SK-N-SH treated with all-trans-retinoic acid at 6 μM for 48 hours (cell line): ENCODE results near the gene SLC25A17.
"Not testable (repeated sequence)": the region's sequence is repeated elsewhere in the genome, so short reads cannot be mapped to it uniquely, and the experiment has no call there.

Source experiments
- ATAC-seq: fragments of 200-7000 bp; cut with Tn5 transposase; 3 replicates; pipeline ENCODE4 v1.9.1; 2020; ENCODE audit warnings: mild to moderate bottlenecking, moderate library complexity
- ARNTL ChIP-seq: fragments of 450-650 bp; formaldehyde crosslinking; IDR thresholded peaks from 2 replicates; pipeline ENCODE4 v1.5.0; 2020; ENCODE audit warnings: low read depth, mild to moderate bottlenecking, moderate library complexity, borderline replicate concordance
- CREB5 ChIP-seq: fragments of 250-450 bp; sonication (Bioruptor Pico); IDR thresholded peaks from 2 replicates; pipeline ENCODE4 v1.5.1; 2020; ENCODE audit warnings: low read depth, mild to moderate bottlenecking, moderate library complexity
- CSDC2 ChIP-seq: fragments of 250-450 bp; sonication (Bioruptor Pico); IDR thresholded peaks from 2 replicates; pipeline ENCODE4 v1.5.0; 2020; ENCODE audit warnings: mild to moderate bottlenecking, moderate library complexity
- CSRNP3 ChIP-seq: fragments of 250-450 bp; sonication (Bioruptor Pico); IDR thresholded peaks from 2 replicates; pipeline ENCODE4 v1.5.1; 2021; ENCODE audit warnings: mild to moderate bottlenecking, moderate library complexity
- ESRRG ChIP-seq: fragments of 250-450 bp; sonication (Bioruptor Pico); IDR thresholded peaks from 2 replicates; pipeline ENCODE4 v1.6.1; 2021; ENCODE audit warnings: mild to moderate bottlenecking
- GLIS3 ChIP-seq: fragments of 250-450 bp; sonication (Bioruptor Pico); IDR thresholded peaks from 2 replicates; pipeline ENCODE4 v1.5.0; 2020; ENCODE audit warnings: mild to moderate bottlenecking, moderate library complexity
- ISL1 ChIP-seq: fragments of 250-450 bp; sonication (Bioruptor Pico); IDR thresholded peaks from 2 replicates; pipeline ENCODE4 v2.1.2; 2022; ENCODE audit warnings: mild to moderate bottlenecking, moderate library complexity
- PPARA ChIP-seq: fragments of 250-450 bp; sonication (Bioruptor Pico); IDR thresholded peaks from 2 replicates; pipeline ENCODE4 v1.5.0; 2020; ENCODE audit warnings: mild to moderate bottlenecking, borderline replicate concordance
- RARB ChIP-seq: fragments of 250-450 bp; sonication (Bioruptor Pico); IDR thresholded peaks from 2 replicates; pipeline ENCODE4 v1.8.0; 2021; ENCODE audit warnings: mild to moderate bottlenecking, moderate library complexity
- TCF4 ChIP-seq: fragments of 250-450 bp; sonication (Bioruptor Pico); IDR thresholded peaks from 2 replicates; pipeline ENCODE4 v1.8.0; 2021; ENCODE audit warnings: mild to moderate bottlenecking, moderate library complexity, borderline replicate concordance
- TOX ChIP-seq: fragments of 250-450 bp; sonication (Bioruptor Pico); IDR thresholded peaks from 2 replicates; pipeline ENCODE4 v1.8.0; 2021; ENCODE audit warnings: mild to moderate bottlenecking, moderate library complexity, borderline replicate concordance
- TSHZ2 ChIP-seq: fragments of 250-450 bp; sonication (Bioruptor Pico); IDR thresholded peaks from 2 replicates; pipeline ENCODE4 v1.5.0; 2020; ENCODE audit warnings: mild to moderate bottlenecking, moderate library complexity
- ZC3H10 ChIP-seq: fragments of 250-450 bp; sonication (Bioruptor Pico); IDR thresholded peaks from 2 replicates; pipeline ENCODE4 v1.5.1; 2021; ENCODE audit warnings: mild to moderate bottlenecking, moderate library complexity

The SLC25A17 gene

GRCh38 chr22:40720538-40721256 lies 98.4 kb downstream of the SLC25A17 start:
- peak; percentile 61 for ATAC-seq
- no peak for TF ChIP-seq CREB5
- TF ChIP-seq TSHZ2 (CRISPR knock-in tag), result no peak
- no peak for TF ChIP-seq GLIS3 (CRISPR knock-in tag)
- no peak for TF ChIP-seq RARB (CRISPR knock-in tag)
- TF ChIP-seq TCF4 (CRISPR knock-in tag), result no peak
- TF ChIP-seq CSDC2 (CRISPR knock-in tag), result no peak
- no peak for TF ChIP-seq ESRRG (CRISPR knock-in tag)
- no peak for TF ChIP-seq ARNTL
- TF ChIP-seq ISL1, result no peak
- no peak for TF ChIP-seq TOX (CRISPR knock-in tag)
- TF ChIP-seq CSRNP3 (CRISPR knock-in tag), result no peak
- TF ChIP-seq ZC3H10, result no peak
- TF ChIP-seq PPARA (CRISPR knock-in tag), result no peak

GRCh38 chr22:40720156-40720537 lies 99.0 kb downstream of the SLC25A17 start:
- ATAC-seq, result not testable (repeated sequence)
